Esophagus squamous epithelium (tissue), 5 donors: ENCODE measurements around the gene LDLRAD4. TPM values are rescaled to one million over a fixed set of nuclear protein-coding genes. Genes with fewer than 3 reads are reported as not detected.

Source experiments
- DNase-seq: peaks from one replicate; lab custom pipeline; 2025; lab: John Stamatoyannopoulos, UW
- H3K27ac ChIP-seq, 4 donors: fragments of 200-600 bp; sonication (generic); one replicate each; pipeline ENCODE4 v1.5.1; 2016 to 2019; ENCODE audit warnings: mild to moderate bottlenecking in 1 of 4
- H3K27me3 ChIP-seq, 4 donors: fragments of 200-600 bp; sonication (generic); 1 replicate in 3 of 4; 2 replicates in 1 of 4; pipeline versions ENCODE4 v1.5.1 to v1.6.0; 2017 to 2021; ENCODE audit warnings: antibody characterized with exemption in 1 of 4
- H3K36me3 ChIP-seq, 3 donors: fragments of 200-600 bp; sonication (generic); one replicate each; pipeline ENCODE4 v1.5.1; 2016 to 2019
- H3K4me1 ChIP-seq, 3 donors: fragments of 200-600 bp; sonication (generic); one replicate each; pipeline ENCODE4 v1.5.1; 2017 to 2019
- H3K4me3 ChIP-seq, 4 donors: fragments of 200-600 bp; sonication (generic); 1 replicate in 3 of 4; 2 replicates in 1 of 4; pipeline ENCODE4 v1.5.1; 2016 to 2019; ENCODE audit warnings: mild to moderate bottlenecking in 2 of 4, moderate library complexity in 1 of 4
- H3K9me3 ChIP-seq, 3 donors: fragments of 200-600 bp; sonication (generic); one replicate each; pipeline ENCODE4 v1.5.1; 2016 to 2019
- CTCF ChIP-seq, 6 experiments: fragments of 450-650 bp in 4 of 6; fragments of 200-600 bp in 2 of 6; sonication (generic) in 2 of 6; IDR thresholded peaks; one replicate each; pipeline ENCODE4 v1.5.1; 2016 to 2019; ENCODE audit warnings: antibody characterized with exemption in 6 of 6, mild to moderate bottlenecking in 4 of 6, moderate library complexity in 4 of 6
- POLR2A ChIP-seq, 4 donors: fragments of 450-650 bp; IDR thresholded peaks; one replicate each; pipeline ENCODE4 v1.6.1; 2017; ENCODE audit warnings: antibody characterized with exemption in 4 of 4, mild to moderate bottlenecking in 4 of 4, moderate library complexity in 3 of 4
- WGBS, 2 donors: methylation state at CpG; one replicate each; pipeline ENCODE4 v1.1.5; 2018; 5-methylcytosine and 5-hydroxymethylcytosine counted together
- intact Hi-C: fragments of 100-400 bp; cut with DNase I; formaldehyde crosslinking; loops from one replicate; pipeline ENCODE4 v1.15.0; 2022
- total RNA-seq, 4 donors: library from RNA; depleted of rRNA; stranded (reverse); fragments of >200 nt; gene quantifications; one replicate each; pipeline ENCODE4 v1.1.0, GENCODE V29; 2016
- donor health status: DM: yes; HTN: yes; CAD: no.

Gene LDLRAD4
- total RNA-seq, 4 donors from 2014 or later, result 0.91 to 17.9 (median 6.8) TPM

- H3K4me3 ChIP-seq, result no peak overlapping the region
- intact Hi-C loops, result no loop called here
- H3K4me1 ChIP-seq, result peaks cover 0 to 17% (median 5%) of the 10 kb centered on the region in 3 donors
- no peak for TF ChIP-seq CTCF (IDR thresholded peaks at IDR 0.05)
- TF ChIP-seq POLR2A (IDR thresholded peaks at IDR 0.05), result no peak
- H3K27me3 ChIP-seq, result no peaks in the 10 kb centered on the region
- H3K27ac ChIP-seq, result no peak overlapping the region
- no peaks in the 10 kb centered on the region for H3K9me3 ChIP-seq
- no peaks in the 10 kb centered on the region for H3K36me3 ChIP-seq
- WGBS, 2 donors, result 83 to 96% methylated on average over 5 of the region's 5 CpGs
- no peak for DNase-seq
Measured at GRCh38 chr18:13581496-13582177, 363.1 kb downstream of the LDLRAD4 start.

- Histone ChIP-seq H3K27ac (no peak overlapping the region), H3K9me3 (no peaks in the 10 kb centered on the region), H3K4me1 (peaks cover 0 to 16% (median 5%) of the 10 kb centered on the region in 3 donors), H3K27me3 (no peaks in the 10 kb centered on the region), H3K36me3 (no peaks in the 10 kb centered on the region), H3K4me3 (no peak overlapping the region)
- intact Hi-C loops, result no loop called here
- TF ChIP-seq POLR2A (IDR thresholded peaks at IDR 0.05) (no peak), CTCF (IDR thresholded peaks at IDR 0.05) (no peak)
- no peak for DNase-seq
- 76 to 90% methylated on average over 9 of the region's 9 CpGs for WGBS, 2 donors
Measured at GRCh38 chr18:13582178-13582670, 363.7 kb downstream of the LDLRAD4 start.

DNA sequence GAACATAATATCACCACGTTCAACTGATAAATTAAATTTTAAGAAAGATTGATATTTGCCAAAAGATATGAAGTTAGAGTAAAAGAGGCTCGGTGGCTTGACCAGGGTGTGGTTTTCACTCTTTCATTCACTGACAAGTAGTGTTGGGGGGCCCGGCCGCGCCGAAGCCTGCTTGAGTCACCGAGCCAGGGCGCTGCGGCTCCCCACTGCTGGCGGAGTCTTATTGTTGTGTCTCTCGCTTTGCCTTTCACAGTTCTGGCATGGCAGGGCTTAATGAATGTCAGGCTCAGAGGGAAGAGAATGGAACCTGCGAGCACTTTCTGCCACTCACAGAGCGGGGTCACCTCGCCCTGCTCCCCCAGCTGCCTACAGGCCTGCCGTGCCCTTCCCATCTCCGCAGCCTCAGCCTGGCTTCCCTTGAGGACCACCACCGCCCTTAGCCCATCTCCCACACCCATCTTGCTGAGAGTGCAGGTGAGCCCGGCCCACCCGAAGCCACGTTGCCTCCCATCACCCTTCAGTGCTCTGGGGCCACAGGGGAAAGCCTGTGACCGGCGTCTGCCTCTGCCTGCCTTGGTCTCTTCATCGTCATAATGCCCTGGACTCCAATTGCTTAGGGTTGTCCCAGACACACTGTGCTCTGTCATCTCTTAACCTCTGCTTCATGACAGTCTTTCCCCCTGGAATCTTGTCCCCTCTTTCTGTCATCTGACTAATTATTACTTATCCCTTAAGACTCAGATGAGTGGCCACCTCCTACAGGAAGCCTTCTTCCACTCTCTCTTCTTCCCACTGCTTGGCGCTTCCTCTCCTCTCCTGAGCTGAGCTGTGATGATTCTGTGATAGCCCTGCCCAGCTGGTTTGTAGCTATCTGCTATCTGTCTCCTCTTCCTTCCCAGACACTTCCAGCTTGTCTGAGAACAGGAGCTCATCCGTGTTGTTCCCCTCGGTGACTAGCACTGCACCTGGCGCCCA lies 365.3 kb downstream of the LDLRAD4 start:
- Histone ChIP-seq H3K4me1 (peaks cover 0 to 16% (median 0%) of the 10 kb centered on the region in 3 donors), H3K36me3 (no peaks in the 10 kb centered on the region), H3K27me3 (no peaks in the 10 kb centered on the region), H3K9me3 (no peaks in the 10 kb centered on the region), H3K27ac (no peak overlapping the region), H3K4me3 (no peak overlapping the region)
- intact Hi-C loops, result no loop called here
- WGBS, 2 donors, result 79 to 92% methylated on average over 25 to 27 of the region's 27 CpGs
- TF ChIP-seq CTCF (IDR thresholded peaks at IDR 0.05) (no peak), POLR2A (IDR thresholded peaks at IDR 0.05) (no peak)
- no peak for DNase-seq

DNA sequence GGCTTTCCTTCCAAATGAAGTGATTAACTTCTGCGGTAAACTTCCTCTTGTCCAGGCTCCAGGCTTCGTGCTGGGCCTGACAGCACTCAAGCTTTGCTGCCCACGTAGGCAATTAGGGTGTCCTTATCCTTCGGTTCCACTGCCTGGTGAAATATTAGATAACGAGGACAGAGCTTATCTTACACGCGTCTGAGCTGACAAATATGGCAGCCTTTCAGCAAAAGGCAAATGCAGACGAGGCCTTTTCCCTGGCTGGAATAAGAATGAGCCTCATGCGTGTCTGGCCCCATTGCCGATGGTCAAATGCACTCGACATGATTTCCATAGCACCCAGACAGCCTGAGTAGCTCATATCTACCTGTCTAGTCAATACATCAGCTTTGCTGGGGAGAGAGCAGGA lies 366.3 kb downstream of the LDLRAD4 start:
- WGBS, 2 donors, result 62 to 68% methylated on average over 4 to 11 of the region's 11 CpGs
- H3K9me3 ChIP-seq, result no peaks in the 10 kb centered on the region
- H3K4me3 ChIP-seq, result no peak overlapping the region
- H3K27ac ChIP-seq, result no peak overlapping the region
- TF ChIP-seq CTCF (IDR thresholded peaks at IDR 0.05) (no peak), POLR2A (IDR thresholded peaks at IDR 0.05) (no peak)
- no peaks in the 10 kb centered on the region for H3K36me3 ChIP-seq
- no peak for DNase-seq
- intact Hi-C loops, result no loop called here
- no peaks in the 10 kb centered on the region for H3K27me3 ChIP-seq
- peaks cover 0 to 14% (median 0%) of the 10 kb centered on the region in 3 donors for H3K4me1 ChIP-seq
